Liver (tissue), 9 donors: ENCODE data around the gene PHTF2. TPM values are rescaled to one million over a fixed set of nuclear protein-coding genes. Genes with fewer than 3 reads are reported as not detected.

Experiments
- DNase-seq: peaks from one replicate; pipeline ENCODE4 v3.0.0-alpha.2; 2017; ENCODE audit warnings: low spot score
- H3K27ac ChIP-seq, 2 donors: one replicate each; pipeline ENCODE4 v1.7.0; 2013; ENCODE audit warnings: inconsistent platforms in 2 of 2, low read length in 2 of 2, control low read depth in 1 of 2, low read depth in 1 of 2, mild to moderate bottlenecking in 1 of 2
- H3K27me3 ChIP-seq, 4 donors: one replicate each; pipeline versions ENCODE4 v1.6.1 to v1.7.0; 2013; ENCODE audit warnings: low read length in 3 of 4, inconsistent platforms in 1 of 4, mild to moderate bottlenecking in 1 of 4, moderate library complexity in 1 of 4; ENCODE audit not compliant: control insufficient read depth in 4 of 4, insufficient read depth in 4 of 4
- H3K36me3 ChIP-seq, 4 donors: one replicate each; pipeline versions ENCODE4 v1.6.1 to v1.7.0; 2013; ENCODE audit warnings: low read length in 3 of 4, mild to moderate bottlenecking in 3 of 4, low read depth in 1 of 4, moderate library complexity in 1 of 4; ENCODE audit not compliant: control insufficient read depth in 4 of 4, insufficient read depth in 3 of 4
- H3K4me1 ChIP-seq, 4 donors: one replicate each; pipeline versions ENCODE4 v1.6.1 to v1.7.0; 2013; ENCODE audit warnings: low read length in 3 of 4, mild to moderate bottlenecking in 3 of 4, moderate library complexity in 1 of 4; ENCODE audit not compliant: control insufficient read depth in 4 of 4, insufficient read depth in 4 of 4
- H3K4me3 ChIP-seq, 3 donors: one replicate each; pipeline versions ENCODE4 v1.6.1 to v1.7.0; 2013; ENCODE audit warnings: low read length in 3 of 3, control low read depth in 1 of 3, low read depth in 1 of 3, mild to moderate bottlenecking in 1 of 3
- H3K9ac ChIP-seq, 2 donors: one replicate each; pipeline ENCODE4 v1.7.0; 2013; ENCODE audit warnings: low read length in 2 of 2, mild to moderate bottlenecking in 2 of 2, moderate library complexity in 2 of 2, control low read depth in 1 of 2, low read depth in 1 of 2
- H3K9me3 ChIP-seq, 4 donors: one replicate each; pipeline versions ENCODE4 v1.6.1 to v1.7.0; 2013; ENCODE audit warnings: low read length in 3 of 4; ENCODE audit not compliant: control insufficient read depth in 4 of 4
- ATF3 ChIP-seq: IDR thresholded peaks from 2 replicates; pipeline ENCODE4 v1.6.1; 2016; ENCODE audit warnings: antibody characterized with exemption
- CTCF ChIP-seq: fragments of 150-350 bp; IDR thresholded peaks from 2 replicates; pipeline ENCODE4 v1.5.1; 2017; ENCODE audit warnings: improper control_type of control experiment, low read depth, low read length; ENCODE audit not compliant: missing input control
- EGR1 ChIP-seq, 2 donors: IDR thresholded peaks; 2 replicates each; pipeline ENCODE4 v1.6.1; 2016 to 2018; ENCODE audit warnings: antibody characterized with exemption in 2 of 2, low read depth in 2 of 2
- FOXA1 ChIP-seq: IDR thresholded peaks from 2 replicates; pipeline ENCODE4 v1.6.1; 2016; ENCODE audit warnings: antibody characterized with exemption
- FOXA2 ChIP-seq: IDR thresholded peaks from 2 replicates; pipeline ENCODE4 v1.6.1; 2016; ENCODE audit warnings: antibody characterized with exemption
- GABPA ChIP-seq, 2 donors: IDR thresholded peaks in 1 of 2; conservative IDR thresholded peaks in 1 of 2; 2 replicates each; pipeline ENCODE4 v1.6.1; 2016; ENCODE audit warnings: antibody characterized with exemption in 2 of 2, mild to moderate bottlenecking in 1 of 2, moderate library complexity in 1 of 2
- HNF4A ChIP-seq, 2 donors: conservative IDR thresholded peaks; 2 replicates each; pipeline ENCODE4 v1.6.1; 2016; ENCODE audit warnings: antibody characterized with exemption in 2 of 2, mild to moderate bottlenecking in 2 of 2
- HNF4G ChIP-seq: IDR thresholded peaks from 2 replicates; pipeline ENCODE4 v1.6.1; 2016; ENCODE audit warnings: antibody characterized with exemption
- JUND ChIP-seq, 2 donors: IDR thresholded peaks; 2 replicates each; pipeline ENCODE4 v1.6.1; 2016; ENCODE audit warnings: antibody characterized with exemption in 2 of 2
- MAX ChIP-seq: IDR thresholded peaks from 2 replicates; pipeline ENCODE4 v1.6.1; 2016; ENCODE audit warnings: antibody characterized with exemption
- NR2F2 ChIP-seq: IDR thresholded peaks from 2 replicates; pipeline ENCODE4 v1.6.1; 2016; ENCODE audit warnings: antibody characterized with exemption
- RAD21 ChIP-seq, 2 donors: IDR thresholded peaks; 2 replicates each; pipeline ENCODE4 v1.6.1; 2016; ENCODE audit warnings: antibody characterized with exemption in 2 of 2, mild to moderate bottlenecking in 2 of 2
- RXRA ChIP-seq, 2 donors: IDR thresholded peaks; 2 replicates each; pipeline ENCODE4 v1.6.1; 2017 to 2018; ENCODE audit warnings: antibody characterized with exemption in 2 of 2, mild to moderate bottlenecking in 1 of 2
- SP1 ChIP-seq: IDR thresholded peaks from 2 replicates; pipeline ENCODE4 v1.6.1; 2018; ENCODE audit warnings: antibody characterized with exemption, mild to moderate bottlenecking
- TAF1 ChIP-seq: conservative IDR thresholded peaks from 2 replicates; pipeline ENCODE4 v1.6.1; 2016; ENCODE audit warnings: antibody characterized with exemption, mild to moderate bottlenecking
- YY1 ChIP-seq: IDR thresholded peaks from 2 replicates; pipeline ENCODE4 v1.6.1; 2016; ENCODE audit warnings: antibody characterized with exemption, mild to moderate bottlenecking
- ZBTB33 ChIP-seq: IDR thresholded peaks from 2 replicates; pipeline ENCODE4 v1.6.1; 2016; ENCODE audit warnings: antibody characterized with exemption
- WGBS: extraction: QIAGEN DNeasy Blood & Tissue Kit; methylation state at CpG from one replicate; pipeline ENCODE4 v1.1.7; 2013; 5-methylcytosine and 5-hydroxymethylcytosine counted together
- polyA plus RNA-seq, 2 donors: library from polyadenylated mRNA; stranded (reverse) in 1 of 2; unstranded in 1 of 2; fragments of 200-250 nt in 1 of 2; fragments of >200 nt in 1 of 2; fragmentation: Nextera tagmentation in 1 of 2; extraction: Ambion mirVana in 1 of 2; gene quantifications; one replicate each; pipeline versions ENCODE4 v1.2.1 to v1.2.3, GENCODE V29; 2013 to 2015
- total RNA-seq, 2 donors: library from RNA; depleted of rRNA; stranded (reverse); fragments of >200 nt; gene quantifications; one replicate each; pipeline ENCODE4 v1.2.3, GENCODE V29; 2014
- TF ChIP-seq, protein P1 (sequence below): IDR thresholded peaks from 2 replicates; pipeline ENCODE4 v1.6.1; 2016; ENCODE audit warnings: antibody characterized with exemption, mild to moderate bottlenecking
- donor health status: healthy.
- donor health status: healthy.
- donor health status: healthy.
- donor health status: healthy.
- donor health status: healthy.

PHTF2 gene
- total and polyA plus RNA-seq, 4 donors, result 2.2 to 7.3 (median 4.7) TPM

DNA sequence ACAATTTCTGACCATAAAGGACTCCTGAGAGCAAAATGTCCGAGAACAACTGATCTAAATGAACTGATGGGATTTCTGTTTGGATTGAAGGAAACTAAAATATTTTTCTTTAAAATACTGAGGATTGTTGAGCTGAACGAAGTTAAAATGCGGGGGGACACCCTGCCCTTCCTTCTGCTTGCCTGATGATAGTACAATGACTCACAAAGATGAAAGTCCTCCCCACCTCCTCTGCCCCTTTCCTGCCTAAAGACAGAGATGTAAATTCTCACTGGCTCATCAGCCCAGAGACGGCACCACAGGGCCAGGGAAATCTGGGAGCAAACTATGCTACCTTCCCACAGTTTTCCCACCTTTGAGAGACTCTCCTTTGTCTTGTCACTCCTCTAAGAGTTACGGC lies 180.6 kb downstream of the PHTF2 start:
- Histone ChIP-seq H3K4me3 (no peak overlapping the region), H3K27ac (no peak overlapping the region), H3K9me3 (no peaks in the 10 kb centered on the region), H3K9ac (no peak overlapping the region), H3K4me1 (no peaks in the 10 kb centered on the region), H3K27me3 (no peaks in the 10 kb centered on the region), H3K36me3 (no peaks in the 10 kb centered on the region)
- no peak for DNase-seq
- TF ChIP-seq JUND (IDR thresholded peaks at IDR 0.05) (no peak), FOXA1 (no peak), YY1 (no peak), RXRA (IDR thresholded peaks at IDR 0.05) (no peak), GABPA (IDR thresholded peaks at IDR 0.05 in 1 of 2, conservative IDR thresholded peaks at IDR 0.05 in 1 of 2) (no peak), SP1 (no peak), ATF3 (no peak), NR2F2 (no peak), TAF1 (no peak), ZBTB33 (no peak), CTCF (no peak), HNF4A (conservative IDR thresholded peaks at IDR 0.05) (no peak), EGR1 (IDR thresholded peaks at IDR 0.05; ENCODE audit: low read depth in 2 of 2) (no peak), FOXA2 (no peak), RAD21 (IDR thresholded peaks at IDR 0.05) (no peak), HNF4G (no peak), MAX (no peak)
- TF ChIP-seq, protein P1, sequence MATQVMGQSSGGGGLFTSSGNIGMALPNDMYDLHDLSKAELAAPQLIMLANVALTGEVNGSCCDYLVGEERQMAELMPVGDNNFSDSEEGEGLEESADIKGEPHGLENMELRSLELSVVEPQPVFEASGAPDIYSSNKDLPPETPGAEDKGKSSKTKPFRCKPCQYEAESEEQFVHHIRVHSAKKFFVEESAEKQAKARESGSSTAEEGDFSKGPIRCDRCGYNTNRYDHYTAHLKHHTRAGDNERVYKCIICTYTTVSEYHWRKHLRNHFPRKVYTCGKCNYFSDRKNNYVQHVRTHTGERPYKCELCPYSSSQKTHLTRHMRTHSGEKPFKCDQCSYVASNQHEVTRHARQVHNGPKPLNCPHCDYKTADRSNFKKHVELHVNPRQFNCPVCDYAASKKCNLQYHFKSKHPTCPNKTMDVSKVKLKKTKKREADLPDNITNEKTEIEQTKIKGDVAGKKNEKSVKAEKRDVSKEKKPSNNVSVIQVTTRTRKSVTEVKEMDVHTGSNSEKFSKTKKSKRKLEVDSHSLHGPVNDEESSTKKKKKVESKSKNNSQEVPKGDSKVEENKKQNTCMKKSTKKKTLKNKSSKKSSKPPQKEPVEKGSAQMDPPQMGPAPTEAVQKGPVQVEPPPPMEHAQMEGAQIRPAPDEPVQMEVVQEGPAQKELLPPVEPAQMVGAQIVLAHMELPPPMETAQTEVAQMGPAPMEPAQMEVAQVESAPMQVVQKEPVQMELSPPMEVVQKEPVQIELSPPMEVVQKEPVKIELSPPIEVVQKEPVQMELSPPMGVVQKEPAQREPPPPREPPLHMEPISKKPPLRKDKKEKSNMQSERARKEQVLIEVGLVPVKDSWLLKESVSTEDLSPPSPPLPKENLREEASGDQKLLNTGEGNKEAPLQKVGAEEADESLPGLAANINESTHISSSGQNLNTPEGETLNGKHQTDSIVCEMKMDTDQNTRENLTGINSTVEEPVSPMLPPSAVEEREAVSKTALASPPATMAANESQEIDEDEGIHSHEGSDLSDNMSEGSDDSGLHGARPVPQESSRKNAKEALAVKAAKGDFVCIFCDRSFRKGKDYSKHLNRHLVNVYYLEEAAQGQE, result no peak
- WGBS, result 74% methylated on average over 5 of the region's 5 CpGs
